ENCODE results near the gene ADAM22. TPM values are rescaled to one million over a fixed set of nuclear protein-coding genes. Genes with fewer than 3 reads are reported as not detected.

The ADAM22 gene
- polyA plus RNA-seq, 1 of the 3 experiments (the other 2 are of a cell fraction), result 3.0 TPM

DNA sequence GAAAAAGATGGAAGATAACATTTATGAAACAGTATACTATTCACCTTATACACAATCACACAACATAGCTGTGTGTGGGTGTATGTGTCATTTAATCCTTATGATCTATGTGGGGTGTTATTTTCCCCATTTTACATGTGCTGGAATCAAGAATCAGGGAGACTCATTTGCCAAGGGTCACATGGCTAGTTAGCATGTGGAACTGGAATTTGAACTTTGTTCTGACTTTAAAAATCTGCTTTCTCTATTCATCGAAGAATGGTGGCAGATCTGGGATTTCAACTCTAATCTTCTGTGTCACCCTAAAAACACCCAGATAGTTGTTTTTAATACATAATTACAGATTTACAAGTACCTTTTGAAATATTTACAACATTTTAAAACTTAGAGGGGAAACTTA is 65.2 kb downstream of the ADAM22 start:
- H3K4me2 ChIP-seq, result no peak overlapping the region
- no peak for DNase-seq
- no peak overlapping the region for H3K9ac ChIP-seq
- no peaks in the 10 kb centered on the region for H4K20me1 ChIP-seq (ENCODE audit: insufficient read depth)
- H3K79me2 ChIP-seq (ENCODE audit: insufficient read depth), result no peaks in the 10 kb centered on the region
- peaks cover 0 to 17% of the 10 kb centered on the region in 2 experiments; a peak in 2 of 4 replicates for H3K4me1 ChIP-seq (ENCODE audit: control insufficient read depth in 1 of 2, insufficient read depth in 2 of 2, low read depth in 1 of 2, low read length in 1 of 2)
- CTCF ChIA-PET, result no interaction called here
- no peak overlapping the region for H2AFZ ChIP-seq (ENCODE audit: low read depth)
- TF ChIP-seq YY1 (IDR thresholded peaks at IDR 0.05; ENCODE audit: low read depth), result no peak
- no peak for TF ChIP-seq JUND (IDR thresholded peaks at IDR 0.05)
- no peak for TF ChIP-seq POLR2AphosphoS5 (IDR thresholded peaks at IDR 0.05; ENCODE audit: low read depth, low read length)
- no peak for TF ChIP-seq FOXM1 (IDR thresholded peaks at IDR 0.05; ENCODE audit: low read depth)
- TF ChIP-seq, protein P1, sequence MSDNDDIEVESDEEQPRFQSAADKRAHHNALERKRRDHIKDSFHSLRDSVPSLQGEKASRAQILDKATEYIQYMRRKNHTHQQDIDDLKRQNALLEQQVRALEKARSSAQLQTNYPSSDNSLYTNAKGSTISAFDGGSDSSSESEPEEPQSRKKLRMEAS (IDR thresholded peaks at IDR 0.05; ENCODE audit: low read depth), result no peak
- no peak for TF ChIP-seq FOSL2 (IDR thresholded peaks at IDR 0.05; ENCODE audit: borderline replicate concordance, low read depth)
- TF ChIP-seq EZH2phosphoT487 (IDR thresholded peaks at IDR 0.05; ENCODE audit: borderline replicate concordance, low read depth), result no peak
- no peak for TF ChIP-seq TAF1 (IDR thresholded peaks at IDR 0.05; ENCODE audit: borderline replicate concordance, low read depth, low read length)
- no peak for TF ChIP-seq FOXJ3 (CRISPR knock-in tag; IDR thresholded peaks at IDR 0.05)
- TF ChIP-seq, protein P2, sequence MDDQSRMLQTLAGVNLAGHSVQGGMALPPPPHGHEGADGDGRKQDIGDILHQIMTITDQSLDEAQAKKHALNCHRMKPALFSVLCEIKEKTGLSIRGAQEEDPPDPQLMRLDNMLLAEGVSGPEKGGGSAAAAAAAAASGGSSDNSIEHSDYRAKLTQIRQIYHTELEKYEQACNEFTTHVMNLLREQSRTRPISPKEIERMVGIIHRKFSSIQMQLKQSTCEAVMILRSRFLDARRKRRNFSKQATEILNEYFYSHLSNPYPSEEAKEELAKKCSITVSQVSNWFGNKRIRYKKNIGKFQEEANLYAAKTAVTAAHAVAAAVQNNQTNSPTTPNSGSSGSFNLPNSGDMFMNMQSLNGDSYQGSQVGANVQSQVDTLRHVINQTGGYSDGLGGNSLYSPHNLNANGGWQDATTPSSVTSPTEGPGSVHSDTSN (IDR thresholded peaks at IDR 0.05), result no peak
- no peak for TF ChIP-seq SMC3 (IDR thresholded peaks at IDR 0.05; ENCODE audit: low read depth, low read length)
- no peaks in the 10 kb centered on the region for H3K36me3 ChIP-seq (replicated peaks in 1 of 2; ENCODE audit: control insufficient read depth in 1 of 2, insufficient read depth in 2 of 2, low read length in 1 of 2)
- no peaks in the 10 kb centered on the region for H3K27me3 ChIP-seq (ENCODE audit: insufficient read depth)
- POLR2A ChIA-PET, result interaction anchor here (0.7 kb wide), 1 partner anchor 111 kb away, joined by 3 read pairs; no protein-coding TSS in a partner anchor
- H3K9me2 ChIP-seq, result no peaks in the 10 kb centered on the region
- H3K9me3 ChIP-seq, result no peaks in the 10 kb centered on the region
- H3K27ac ChIP-seq (ENCODE audit: low read depth in 2 of 2, low read length in 1 of 2), result no peak overlapping the region
- H3F3A ChIP-seq (replicated peaks; ENCODE audit: insufficient read depth), result no peaks in the 10 kb centered on the region
- WGBS (ENCODE audit: low lambda C conversion rate), result 83% methylated on average over 1 of the region's 1 CpG
- H3K4me3 ChIP-seq (ENCODE audit: low read depth in 2 of 2, low read length in 1 of 2), result no peak overlapping the region

DNA sequence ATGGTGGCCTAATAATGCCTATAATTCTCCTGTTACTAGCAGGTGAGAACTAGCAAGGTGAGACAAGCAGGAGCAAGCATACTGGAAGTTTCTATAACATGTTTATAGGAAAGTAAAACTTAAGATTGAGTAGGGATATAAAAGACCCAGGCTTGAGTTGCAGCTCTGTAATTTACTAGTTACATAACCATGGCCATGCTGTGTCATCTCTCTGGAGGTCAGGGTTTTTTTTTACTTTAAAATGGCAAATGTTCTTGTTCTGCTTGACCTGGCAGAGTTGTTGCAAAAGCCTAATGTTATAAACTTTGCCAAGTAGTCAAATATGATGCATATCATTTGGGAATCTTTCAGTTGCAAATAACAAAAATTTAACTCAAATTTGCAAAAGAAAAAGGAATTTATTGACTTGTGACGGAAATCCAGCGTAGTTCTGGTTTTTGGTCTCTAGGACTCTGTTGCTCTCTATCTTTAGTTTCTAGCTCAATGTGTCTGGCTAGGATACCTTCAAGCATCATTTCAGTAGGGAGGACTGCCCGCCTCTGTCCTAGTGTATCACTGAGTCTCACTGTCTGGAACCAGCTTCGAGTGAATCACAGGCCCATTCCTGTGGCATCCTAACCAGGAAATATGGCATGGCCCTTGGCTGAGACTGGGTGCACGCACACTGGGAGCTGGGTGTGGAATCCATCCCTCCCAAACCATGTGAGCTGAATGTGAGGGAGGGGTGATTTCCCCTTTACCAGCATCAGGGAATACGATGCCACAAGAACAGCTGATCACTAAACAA is 67.9 kb downstream of the ADAM22 start:
- no peaks in the 10 kb centered on the region for H3K79me2 ChIP-seq (ENCODE audit: insufficient read depth)
- ChIA-PET CTCF (interaction anchor here (0.7 to 1.1 kb wide), 2 partner anchors 32 to 204 kb away, joined by 3 read pairs; no protein-coding TSS in a partner anchor), POLR2A (interaction anchor here (0.6 kb wide), 1 partner anchor 69 kb away, joined by 3 read pairs; no protein-coding TSS in a partner anchor)
- WGBS (ENCODE audit: low lambda C conversion rate), result 76% methylated on average over 6 of the region's 6 CpGs
- H3K4me3 ChIP-seq (ENCODE audit: low read depth in 2 of 2, low read length in 1 of 2), result no peak overlapping the region
- no peaks in the 10 kb centered on the region for H3K27me3 ChIP-seq (ENCODE audit: insufficient read depth)
- H3K9me2 ChIP-seq, result no peaks in the 10 kb centered on the region
- H3K36me3 ChIP-seq (replicated peaks in 1 of 2; ENCODE audit: control insufficient read depth in 1 of 2, insufficient read depth in 2 of 2, low read length in 1 of 2), result no peaks in the 10 kb centered on the region
- H2AFZ ChIP-seq (ENCODE audit: low read depth), result no peak overlapping the region
- no peak for DNase-seq
- no peak overlapping the region for H3K4me2 ChIP-seq
- TF ChIP-seq FOXJ3 (CRISPR knock-in tag; IDR thresholded peaks at IDR 0.05) (no peak), GABPA (IDR thresholded peaks at IDR 0.05; ENCODE audit: low read depth) (no peak), NRF1 (IDR thresholded peaks at IDR 0.05; ENCODE audit: low read depth, low read length) (no peak), EP300 (IDR thresholded peaks at IDR 0.05; ENCODE audit: borderline replicate concordance in 1 of 2, low read depth in 1 of 2, low read length in 1 of 2) (no peak), TCF12 (IDR thresholded peaks at IDR 0.05) (no peak), RFX5 (IDR thresholded peaks at IDR 0.05; ENCODE audit: low read length) (no peak), RXRA (IDR thresholded peaks at IDR 0.05; ENCODE audit: borderline replicate concordance, low read depth) (no peak), SIN3A (IDR thresholded peaks at IDR 0.05; ENCODE audit: borderline replicate concordance, low read depth, low read length) (no peak), ELF1 (IDR thresholded peaks at IDR 0.05) (no peak), JUND (IDR thresholded peaks at IDR 0.05) (no peak), POLR2AphosphoS5 (IDR thresholded peaks at IDR 0.05; ENCODE audit: low read depth, low read length) (no peak), FOSL2 (IDR thresholded peaks at IDR 0.05; ENCODE audit: borderline replicate concordance, low read depth) (no peak), YY1 (IDR thresholded peaks at IDR 0.05; ENCODE audit: low read depth) (no peak), MEF2A (IDR thresholded peaks at IDR 0.05; ENCODE audit: borderline replicate concordance, low read depth) (no peak)
- TF ChIP-seq, protein P1 (IDR thresholded peaks at IDR 0.05; ENCODE audit: low read depth), result no peak
- TF ChIP-seq, protein P2 (IDR thresholded peaks at IDR 0.05), result no peak
- TF ChIP-seq, protein P3, sequence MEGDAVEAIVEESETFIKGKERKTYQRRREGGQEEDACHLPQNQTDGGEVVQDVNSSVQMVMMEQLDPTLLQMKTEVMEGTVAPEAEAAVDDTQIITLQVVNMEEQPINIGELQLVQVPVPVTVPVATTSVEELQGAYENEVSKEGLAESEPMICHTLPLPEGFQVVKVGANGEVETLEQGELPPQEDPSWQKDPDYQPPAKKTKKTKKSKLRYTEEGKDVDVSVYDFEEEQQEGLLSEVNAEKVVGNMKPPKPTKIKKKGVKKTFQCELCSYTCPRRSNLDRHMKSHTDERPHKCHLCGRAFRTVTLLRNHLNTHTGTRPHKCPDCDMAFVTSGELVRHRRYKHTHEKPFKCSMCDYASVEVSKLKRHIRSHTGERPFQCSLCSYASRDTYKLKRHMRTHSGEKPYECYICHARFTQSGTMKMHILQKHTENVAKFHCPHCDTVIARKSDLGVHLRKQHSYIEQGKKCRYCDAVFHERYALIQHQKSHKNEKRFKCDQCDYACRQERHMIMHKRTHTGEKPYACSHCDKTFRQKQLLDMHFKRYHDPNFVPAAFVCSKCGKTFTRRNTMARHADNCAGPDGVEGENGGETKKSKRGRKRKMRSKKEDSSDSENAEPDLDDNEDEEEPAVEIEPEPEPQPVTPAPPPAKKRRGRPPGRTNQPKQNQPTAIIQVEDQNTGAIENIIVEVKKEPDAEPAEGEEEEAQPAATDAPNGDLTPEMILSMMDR (IDR thresholded peaks at IDR 0.05), result no peak
- TF ChIP-seq, protein P4, sequence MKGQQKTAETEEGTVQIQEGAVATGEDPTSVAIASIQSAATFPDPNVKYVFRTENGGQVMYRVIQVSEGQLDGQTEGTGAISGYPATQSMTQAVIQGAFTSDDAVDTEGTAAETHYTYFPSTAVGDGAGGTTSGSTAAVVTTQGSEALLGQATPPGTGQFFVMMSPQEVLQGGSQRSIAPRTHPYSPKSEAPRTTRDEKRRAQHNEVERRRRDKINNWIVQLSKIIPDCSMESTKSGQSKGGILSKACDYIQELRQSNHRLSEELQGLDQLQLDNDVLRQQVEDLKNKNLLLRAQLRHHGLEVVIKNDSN (IDR thresholded peaks at IDR 0.05; ENCODE audit: borderline replicate concordance, low read depth), result no peak
- H3F3A ChIP-seq (replicated peaks; ENCODE audit: insufficient read depth), result no peaks in the 10 kb centered on the region
- no peak overlapping the region for H3K9ac ChIP-seq
- peak overlapping the region in 1 of 2 experiments; percentile 73; a peak in 2 of 4 replicates for H3K27ac ChIP-seq (ENCODE audit: low read depth in 2 of 2, low read length in 1 of 2)
- H4K20me1 ChIP-seq (ENCODE audit: insufficient read depth), result no peaks in the 10 kb centered on the region
- no peaks in the 10 kb centered on the region for H3K9me3 ChIP-seq
- peaks cover 0 to 21% of the 10 kb centered on the region in 2 experiments; a peak in 2 of 4 replicates for H3K4me1 ChIP-seq (ENCODE audit: control insufficient read depth in 1 of 2, insufficient read depth in 2 of 2, low read depth in 1 of 2, low read length in 1 of 2)

All from SK-N-SH (cell line).